IMR-90 (cell line): ENCODE data around the gene KBTBD13. TPM values are rescaled to one million over a fixed set of nuclear protein-coding genes. Genes with fewer than 3 reads are reported as not detected.
A peak's percentile ranks its signal among the peaks of the same experiment; 100 is the strongest.

Experiments
- ATAC-seq: fragments of 200-7000 bp; cut with Tn5 transposase; 2 replicates; pipeline ENCODE4 v1.9.1; 2020; ENCODE audit warnings: low read depth, mild to moderate bottlenecking, moderate library complexity
- BruUV-seq: library from RNA; stranded (reverse); fragments of 400-500 nt; replicated peaks from 2 replicates; lab custom pipeline; 2021; lab: Mats Ljungman, UMichigan
- CTCF ChIA-PET: fragments of 300-600 bp; formaldehyde crosslinking; extraction: SDS; loops from one replicate; lab custom pipeline; 2021; ENCODE audit warnings: antibody characterized with exemption; lab: Yijun Ruan, JAX
- POLR2A ChIA-PET: fragments of 300-600 bp; sonication (Branson Sonifier 250); formaldehyde crosslinking; loops from one replicate; lab custom pipeline; 2022; ENCODE audit warnings: antibody characterized with exemption; ENCODE audit not compliant: unreplicated experiment; lab: Charles Lee
- DNase-seq: peaks from one replicate; pipeline ENCODE4 v3.0.0; 2013
- H2AFZ ChIP-seq: replicated peaks from 2 replicates; pipeline ENCODE3; 2013; ENCODE audit warnings: low read length, mild to moderate bottlenecking; ENCODE audit not compliant: poor library complexity
- H2AK5ac ChIP-seq: 2 replicates; pipeline ENCODE4 v1.6.1; 2013; ENCODE audit warnings: low read depth, low read length, inconsistent platforms
- H2AK9ac ChIP-seq: replicated peaks from 2 replicates; pipeline ENCODE3; 2013; ENCODE audit warnings: mild to moderate bottlenecking, low read depth, low read length, moderate library complexity; ENCODE audit not compliant: poor library complexity
- H2BK120ac ChIP-seq: 2 replicates; pipeline ENCODE4 v1.6.1; 2013; ENCODE audit warnings: low read depth, low read length, inconsistent platforms
- H2BK15ac ChIP-seq: 3 replicates; pipeline ENCODE4 v1.6.1; 2013; ENCODE audit warnings: low read depth, low read length, inconsistent platforms
- H2BK20ac ChIP-seq: 2 replicates; pipeline ENCODE4 v1.6.1; 2013; ENCODE audit warnings: low read depth, mild to moderate bottlenecking, inconsistent platforms, low read length, moderate library complexity
- H2BK5ac ChIP-seq: 2 replicates; pipeline ENCODE4 v1.6.1; 2013; ENCODE audit warnings: mild to moderate bottlenecking, low read depth, low read length, inconsistent platforms; ENCODE audit not compliant: poor library complexity, severe bottlenecking
- H3K14ac ChIP-seq: replicated peaks from 2 replicates; pipeline ENCODE4 v1.6.1; 2013; ENCODE audit warnings: low read depth, low read length, inconsistent platforms
- H3K18ac ChIP-seq: 2 replicates; pipeline ENCODE4 v1.6.1; 2013; ENCODE audit warnings: low read depth, low read length, control low read depth
- H3K23ac ChIP-seq: 2 replicates; pipeline ENCODE4 v1.6.1; 2013; ENCODE audit warnings: low read depth, low read length, inconsistent platforms
- H3K27ac ChIP-seq: 2 replicates; pipeline ENCODE4 v1.5.1; 2013; ENCODE audit warnings: mild to moderate bottlenecking, control low read depth, low read length; ENCODE audit not compliant: insufficient read depth
- H3K27me3 ChIP-seq: 2 replicates; pipeline ENCODE4 v1.6.1; 2013; ENCODE audit warnings: low read length; ENCODE audit not compliant: control insufficient read depth, insufficient read depth
- H3K36me3 ChIP-seq: 2 replicates; pipeline ENCODE4 v1.6.1; 2013; ENCODE audit warnings: low read length, mixed read lengths; ENCODE audit not compliant: control insufficient read depth, insufficient read depth
- H3K4ac ChIP-seq: 2 replicates; pipeline ENCODE4 v1.6.1; 2013; ENCODE audit warnings: low read depth, low read length, inconsistent platforms
- H3K4me1 ChIP-seq: 2 replicates; pipeline ENCODE4 v1.6.1; 2013; ENCODE audit warnings: low read length, mixed read lengths; ENCODE audit not compliant: control insufficient read depth, insufficient read depth
- H3K4me2 ChIP-seq: 2 replicates; pipeline ENCODE4 v1.6.1; 2013; ENCODE audit warnings: low read depth, mild to moderate bottlenecking, control low read depth, low read length, moderate library complexity
- H3K4me3 ChIP-seq: 2 replicates; pipeline ENCODE4 v1.5.1; 2013; ENCODE audit warnings: low read depth, mild to moderate bottlenecking, control low read depth, low read length, moderate library complexity; ENCODE audit not compliant: insufficient read depth
- H3K56ac ChIP-seq: 2 replicates; pipeline ENCODE4 v1.6.1; 2013; ENCODE audit warnings: low read length, inconsistent platforms; ENCODE audit not compliant: insufficient read depth; ENCODE audit errors: extremely low read depth
- H3K79me1 ChIP-seq, 2 experiments: 2 replicates each; pipeline ENCODE4 v1.6.1; 2013; ENCODE audit warnings: low read length in 2 of 2, inconsistent platforms in 1 of 2, low read depth in 1 of 2
- H3K9ac ChIP-seq: 2 replicates; pipeline ENCODE4 v1.6.1; 2013; ENCODE audit warnings: low read depth, low read length, control low read depth
- H3K9me1 ChIP-seq: 2 replicates; pipeline ENCODE4 v1.6.1; 2013; ENCODE audit warnings: low read length, inconsistent platforms; ENCODE audit not compliant: insufficient read depth
- H3K9me3 ChIP-seq: 2 replicates; pipeline ENCODE4 v1.6.1; 2013; ENCODE audit warnings: low read length; ENCODE audit not compliant: control insufficient read depth, insufficient read depth
- H4K20me1 ChIP-seq: 2 replicates; pipeline ENCODE4 v1.6.1; 2013; ENCODE audit warnings: low read length, inconsistent platforms; ENCODE audit not compliant: insufficient read depth
- H4K5ac ChIP-seq: 2 replicates; pipeline ENCODE4 v1.6.1; 2013; ENCODE audit warnings: mild to moderate bottlenecking, low read depth, low read length, control low read depth
- H4K8ac ChIP-seq, 2 experiments: 2 replicates each; pipeline ENCODE4 v1.6.1; 2013; ENCODE audit warnings: low read depth in 2 of 2, low read length in 2 of 2, control low read depth in 1 of 2, inconsistent platforms in 1 of 2
- H4K91ac ChIP-seq: 2 replicates; pipeline ENCODE4 v1.6.1; 2013; ENCODE audit warnings: low read depth, low read length, inconsistent platforms; ENCODE audit not compliant: insufficient read depth
- BHLHE40 ChIP-seq: fragments of 150-350 bp; IDR thresholded peaks from 2 replicates; pipeline ENCODE4 v1.6.1; 2016; ENCODE audit warnings: mild to moderate bottlenecking, low read depth, low read length
- CEBPB ChIP-seq: IDR thresholded peaks from 2 replicates; pipeline ENCODE4 v1.6.1; 2012; ENCODE audit warnings: low read depth, low read length, improper control_type of control experiment
- CHD1 ChIP-seq: IDR thresholded peaks from 2 replicates; pipeline ENCODE4 v1.6.1; 2012; ENCODE audit warnings: low read depth, low read length, improper control_type of control experiment
- CTCF ChIP-seq: conservative IDR thresholded peaks from 2 replicates; pipeline ENCODE4 v1.5.1; 2012; ENCODE audit warnings: mild to moderate bottlenecking, low read depth, low read length, improper control_type of control experiment
- ELK1 ChIP-seq: fragments of 150-350 bp; IDR thresholded peaks from 2 replicates; pipeline ENCODE4 v1.6.1; 2016; ENCODE audit warnings: low read depth, mild to moderate bottlenecking, low read length, moderate library complexity, borderline replicate concordance
- MAFK ChIP-seq: IDR thresholded peaks from 2 replicates; pipeline ENCODE4 v1.6.1; 2012; ENCODE audit warnings: low read depth, low read length, improper control_type of control experiment
- MAZ ChIP-seq: IDR thresholded peaks from 2 replicates; pipeline ENCODE4 v1.6.1; 2012; ENCODE audit warnings: low read depth, mild to moderate bottlenecking, low read length, improper control_type of control experiment, moderate library complexity, borderline replicate concordance
- MXI1 ChIP-seq: IDR thresholded peaks from 2 replicates; pipeline ENCODE4 v1.6.1; 2012; ENCODE audit warnings: low read depth, mild to moderate bottlenecking, low read length, moderate library complexity, borderline replicate concordance
- POLR2A ChIP-seq: IDR thresholded peaks from 2 replicates; pipeline ENCODE4 v1.6.1; 2012; ENCODE audit warnings: mild to moderate bottlenecking, low read depth, low read length
- RAD21 ChIP-seq: IDR thresholded peaks from 2 replicates; pipeline ENCODE4 v1.6.1; 2012; ENCODE audit warnings: low read length, improper control_type of control experiment
- RCOR1 ChIP-seq: IDR thresholded peaks from 2 replicates; pipeline ENCODE4 v1.6.1; 2012; ENCODE audit warnings: mild to moderate bottlenecking, low read length, improper control_type of control experiment; ENCODE audit not compliant: insufficient replicate concordance
- RFX5 ChIP-seq: IDR thresholded peaks from 2 replicates; pipeline ENCODE4 v1.8.0; 2012; ENCODE audit warnings: low read depth, mild to moderate bottlenecking, low read length, moderate library complexity
- SMC3 ChIP-seq: fragments of 150-350 bp; IDR thresholded peaks from 2 replicates; pipeline ENCODE4 v1.6.1; 2016; ENCODE audit warnings: low read depth, mild to moderate bottlenecking, antibody characterized with exemption, low read length, moderate library complexity
- USF2 ChIP-seq: fragments of 150-350 bp; IDR thresholded peaks from 2 replicates; pipeline ENCODE4 v1.6.1; 2017; ENCODE audit warnings: mild to moderate bottlenecking, antibody characterized with exemption, low read length, low read depth
- WGBS, 2 experiments: methylation state at CpG; one replicate each; pipeline versions ENCODE4 v1.1.5 to v1.1.7; 2013; ENCODE audit warnings: missing lambda C conversion rate in 2 of 2; ENCODE audit not compliant: insufficient read length in 1 of 2; ENCODE audit errors: extremely low coverage in 2 of 2; 5-methylcytosine and 5-hydroxymethylcytosine counted together
- dilution Hi-C: fragments of 300-500 bp; cut with HindIII; formaldehyde crosslinking; loops from one replicate; pipeline ENCODE4 v1.14.3; 2018; ENCODE audit warnings: low sequenced_read_pairs; ENCODE audit not compliant: unreplicated experiment
- in situ Hi-C: fragments of 300-500 bp; cut with MboI; formaldehyde crosslinking; loops from 3 replicates; pipeline ENCODE4 v1.14.3; 2019; ENCODE audit warnings: low sequenced_read_pairs, inconsistent platforms, mixed read lengths
- intact Hi-C: fragments of 100-400 bp; cut with micrococcal nuclease; formaldehyde crosslinking; loops from 2 replicates; pipeline ENCODE4 v1.10.0; 2022
- polyA plus RNA-seq, 3 experiments: library from polyadenylated mRNA; depleted of rRNA; stranded (reverse); fragments of >200 nt; gene quantifications; 2 replicates each; pipeline ENCODE4 v1.2.3, GENCODE V29; 2012; ENCODE audit warnings: low replicate concordance in 1 of 3
- total RNA-seq: library from RNA; depleted of rRNA; stranded (reverse); fragments of >200 nt; gene quantifications from 2 replicates; pipeline ENCODE4 v1.2.3, GENCODE V29; 2012

Gene KBTBD13
- total and polyA plus RNA-seq, 2 of the 4 experiments (the other 2 are of a cell fraction): not detected

GRCh38 chr15:65058394-65059368, 17.9 kb upstream of the KBTBD13 start:
- no peaks in the 10 kb centered on the region for H4K20me1 ChIP-seq
- H4K5ac ChIP-seq: no peak overlapping the region
- intact Hi-C loops: no loop called here
- H3K79me1 ChIP-seq: no peaks in the 10 kb centered on the region
- no peak overlapping the region for H3K23ac ChIP-seq
- DNase-seq (no peak), ATAC-seq (no peak)
- no peak overlapping the region for H3K4ac ChIP-seq
- ChIA-PET CTCF (no interaction called here), POLR2A (no interaction called here)
- H2AK5ac ChIP-seq: peak overlapping the region; percentile 12; the same call in 1 of the 2 replicates
- H4K91ac ChIP-seq: no peak overlapping the region
- H2BK120ac ChIP-seq: no peak overlapping the region
- H2BK15ac ChIP-seq: no peak overlapping the region
- no peaks in the 10 kb centered on the region for H3K36me3 ChIP-seq
- dilution Hi-C loops: no loop called here
- peaks cover 5% of the 10 kb centered on the region; the same call in 1 of the 2 replicates for H3K9me3 ChIP-seq
- in situ Hi-C loops: no loop called here
- H3K4me3 ChIP-seq: no peak overlapping the region
- no peak overlapping the region for H3K18ac ChIP-seq
- H4K8ac ChIP-seq: no peak overlapping the region
- no peak overlapping the region for H3K9ac ChIP-seq
- H2BK5ac ChIP-seq: no peak overlapping the region
- H2BK20ac ChIP-seq: no peak overlapping the region
- no peak overlapping the region for H2AFZ ChIP-seq
- no peak overlapping the region for H3K56ac ChIP-seq
- H3K14ac ChIP-seq: no peak overlapping the region
- H3K9me1 ChIP-seq: peaks cover 8% of the 10 kb centered on the region; the same call in 1 of the 2 replicates
- no peak overlapping the region for H3K27ac ChIP-seq
- H3K4me1 ChIP-seq: peaks cover 11% of the 10 kb centered on the region; the same call in 1 of the 2 replicates
- H2AK9ac ChIP-seq: no peak overlapping the region
- H3K4me2 ChIP-seq: no peak overlapping the region
- BruUV-seq: no TSS peak
- WGBS, 2 experiments: 100% methylated on average over 2 of the region's 16 CpGs; no CpG with 5 or more reads in 1 of the 2 experiments
- peaks cover 13% of the 10 kb centered on the region for H3K27me3 ChIP-seq
- TF ChIP-seq MAZ (no peak), USF2 (no peak), MXI1 (no peak), CEBPB (no peak), POLR2A (no peak), BHLHE40 (no peak), MAFK (no peak), SMC3 (no peak), RFX5 (no peak), RCOR1 (no peak), RAD21 (no peak), CHD1 (no peak), ELK1 (no peak), CTCF (no peak)
